Measurements from ENCODE around the gene EPB41L2. TPM values are rescaled to one million over a fixed set of nuclear protein-coding genes. Genes with fewer than 3 reads are reported as not detected.

EPB41L2 gene
- total RNA-seq, 4 donors from 2014 or later = 60.1 to 87.2 (median 67.4) TPM

- intact Hi-C loops (cut with DNase I) = loop anchor here (5.0 kb wide), 1 partner anchor 516 kb away; no protein-coding TSS in a partner anchor
- DNase-seq (ENCODE audit: extremely low spot score) = no peak
- no peak overlapping the region for H3K4me3 ChIP-seq
- WGBS = 74% methylated on average over 3 of the region's 3 CpGs
- no peaks in the 10 kb centered on the region for H3K9me3 ChIP-seq
- H3K27me3 ChIP-seq = no peaks in the 10 kb centered on the region
- peaks cover 0 to 12% (median 5%) of the 10 kb centered on the region in 4 donors for H3K4me1 ChIP-seq
- H3K27ac ChIP-seq (replicated peaks in 1 of 4) = no peak overlapping the region
- H3K36me3 ChIP-seq = peaks cover 0 to 12% (median 0%) of the 10 kb centered on the region in 4 donors
- TF ChIP-seq, protein P1, sequence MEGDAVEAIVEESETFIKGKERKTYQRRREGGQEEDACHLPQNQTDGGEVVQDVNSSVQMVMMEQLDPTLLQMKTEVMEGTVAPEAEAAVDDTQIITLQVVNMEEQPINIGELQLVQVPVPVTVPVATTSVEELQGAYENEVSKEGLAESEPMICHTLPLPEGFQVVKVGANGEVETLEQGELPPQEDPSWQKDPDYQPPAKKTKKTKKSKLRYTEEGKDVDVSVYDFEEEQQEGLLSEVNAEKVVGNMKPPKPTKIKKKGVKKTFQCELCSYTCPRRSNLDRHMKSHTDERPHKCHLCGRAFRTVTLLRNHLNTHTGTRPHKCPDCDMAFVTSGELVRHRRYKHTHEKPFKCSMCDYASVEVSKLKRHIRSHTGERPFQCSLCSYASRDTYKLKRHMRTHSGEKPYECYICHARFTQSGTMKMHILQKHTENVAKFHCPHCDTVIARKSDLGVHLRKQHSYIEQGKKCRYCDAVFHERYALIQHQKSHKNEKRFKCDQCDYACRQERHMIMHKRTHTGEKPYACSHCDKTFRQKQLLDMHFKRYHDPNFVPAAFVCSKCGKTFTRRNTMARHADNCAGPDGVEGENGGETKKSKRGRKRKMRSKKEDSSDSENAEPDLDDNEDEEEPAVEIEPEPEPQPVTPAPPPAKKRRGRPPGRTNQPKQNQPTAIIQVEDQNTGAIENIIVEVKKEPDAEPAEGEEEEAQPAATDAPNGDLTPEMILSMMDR (IDR thresholded peaks at IDR 0.05) = peak; percentile 36 to 50 (median 48)
- TF ChIP-seq POLR2A (IDR thresholded peaks at IDR 0.05; ENCODE audit: low read depth) = no peak
Measured at GRCh38 chr6:130843575-130844320, 219.3 kb downstream of the EPB41L2 start.

GRCh38 chr6:130841128-130841728 is 221.8 kb downstream of the EPB41L2 start:
- Histone ChIP-seq H3K4me1 (peaks cover 0 to 6% (median 0%) of the 10 kb centered on the region in 4 donors), H3K27ac (replicated peaks in 1 of 4) (no peak overlapping the region), H3K27me3 (no peaks in the 10 kb centered on the region), H3K4me3 (no peak overlapping the region), H3K36me3 (peaks cover 0 to 12% (median 0%) of the 10 kb centered on the region in 4 donors), H3K9me3 (no peaks in the 10 kb centered on the region)
- intact Hi-C loops (cut with DNase I) = loop anchor here (5.0 kb wide), 1 partner anchor 514 kb away; no protein-coding TSS in a partner anchor
- TF ChIP-seq EP300 (IDR thresholded peaks at IDR 0.05) (no peak), POLR2AphosphoS5 (IDR thresholded peaks at IDR 0.05) (no peak), POLR2A (IDR thresholded peaks at IDR 0.05; ENCODE audit: low read depth) (no peak)
- TF ChIP-seq, protein P1 (IDR thresholded peaks at IDR 0.05) = no peak
- no peak for DNase-seq (ENCODE audit: extremely low spot score)
- 46% methylated on average over 4 of the region's 4 CpGs for WGBS

GRCh38 chr6:130840050-130840449 is 223.0 kb downstream of the EPB41L2 start:
- H3K9me3 ChIP-seq = no peaks in the 10 kb centered on the region
- H3K27me3 ChIP-seq = no peaks in the 10 kb centered on the region
- no peak overlapping the region for H3K27ac ChIP-seq (replicated peaks in 1 of 4)
- 96% methylated on average over 2 of the region's 2 CpGs for WGBS
- H3K4me1 ChIP-seq = peaks cover 0 to 6% (median 0%) of the 10 kb centered on the region in 4 donors
- H3K36me3 ChIP-seq = peaks cover 0 to 12% (median 0%) of the 10 kb centered on the region in 4 donors
- DNase-seq (ENCODE audit: extremely low spot score) = no peak
- intact Hi-C loops (cut with DNase I) = loop anchor here (5.0 kb wide), 1 partner anchor 513 kb away; no protein-coding TSS in a partner anchor
- no peak overlapping the region for H3K4me3 ChIP-seq
- TF ChIP-seq, protein P1 (IDR thresholded peaks at IDR 0.05) = no peak
- no peak for TF ChIP-seq POLR2A (IDR thresholded peaks at IDR 0.05; ENCODE audit: low read depth)
- no peak for TF ChIP-seq POLR2AphosphoS5 (IDR thresholded peaks at IDR 0.05)
- TF ChIP-seq EP300 (IDR thresholded peaks at IDR 0.05) = no peak

GRCh38 chr6:130839379-130839778 is 223.7 kb downstream of the EPB41L2 start:
- H3K27ac ChIP-seq (replicated peaks in 1 of 4) = no peak overlapping the region
- peaks cover 0 to 12% (median 0%) of the 10 kb centered on the region in 4 donors for H3K36me3 ChIP-seq
- intact Hi-C loops (cut with DNase I) = no loop called here
- H3K4me1 ChIP-seq = peaks cover 0 to 6% (median 0%) of the 10 kb centered on the region in 4 donors
- no peak for TF ChIP-seq EP300 (IDR thresholded peaks at IDR 0.05)
- TF ChIP-seq, protein P1 (IDR thresholded peaks at IDR 0.05) = no peak
- no peak for TF ChIP-seq POLR2AphosphoS5 (IDR thresholded peaks at IDR 0.05)
- no peak for TF ChIP-seq POLR2A (IDR thresholded peaks at IDR 0.05; ENCODE audit: low read depth)
- DNase-seq (ENCODE audit: extremely low spot score) = no peak
- no peaks in the 10 kb centered on the region for H3K9me3 ChIP-seq
- no peak overlapping the region for H3K4me3 ChIP-seq
- H3K27me3 ChIP-seq = no peaks in the 10 kb centered on the region
- 98% methylated on average over 2 of the region's 2 CpGs for WGBS

All from esophagus muscularis mucosa (tissue), 4 donors.